Naive thymus-derived CD8-positive, alpha-beta T cell (primary cell): ENCODE results near the gene ZNF541. TPM values are rescaled to one million over a fixed set of nuclear protein-coding genes. Genes with fewer than 3 reads are reported as not detected.

Experiments
- ATAC-seq, 2 donors: fragments of 150-1000 bp; cut with Tn5 transposase in 1 of 2; sonication (Bioruptor Pico), chemical (Tn5 transposase) in 1 of 2; 1 replicate in 1 of 2; 2 replicates in 1 of 2; pipeline ENCODE4 v1.10.0; 2021; ENCODE audit warnings: mild to moderate bottlenecking in 2 of 2, moderate library complexity in 2 of 2
- POLR2A ChIA-PET: fragments of 350-600 bp; sonication (Branson Sonifier 250); formaldehyde crosslinking; loops from one replicate; lab custom pipeline; 2021; ENCODE audit warnings: antibody characterized with exemption; lab: Charles Lee
- DNase-seq, 10 donors: peaks; one replicate each; pipeline versions ENCODE4 v3.0.0 to v3.0.0-alpha.2; 2020 to 2022
- H3K27ac Mint-ChIP-seq, 10 donors: one replicate each; pipeline ENCODE4 v1.8.0; 2020 to 2022; ENCODE audit warnings: mild to moderate bottlenecking in 10 of 10, mixed read lengths in 10 of 10, moderate library complexity in 4 of 10, inconsistent platforms in 1 of 10
- H3K27me3 Mint-ChIP-seq, 5 donors: one replicate each; pipeline ENCODE4 v1.8.0; 2021 to 2022; ENCODE audit warnings: mixed read lengths in 5 of 5
- H3K36me3 Mint-ChIP-seq, 3 donors: one replicate each; pipeline ENCODE4 v1.8.0; 2020 to 2022; ENCODE audit warnings: mixed read lengths in 3 of 3, mild to moderate bottlenecking in 2 of 3, inconsistent platforms in 1 of 3
- H3K4me1 Mint-ChIP-seq, 4 donors: one replicate each; pipeline ENCODE4 v1.8.0; 2021 to 2022; ENCODE audit warnings: mixed read lengths in 4 of 4
- H3K4me3 Mint-ChIP-seq, 10 donors: one replicate each; pipeline ENCODE4 v1.8.0; 2020 to 2022; ENCODE audit warnings: mild to moderate bottlenecking in 10 of 10, mixed read lengths in 10 of 10, moderate library complexity in 6 of 10, inconsistent platforms in 1 of 10
- H3K9me3 Mint-ChIP-seq, 9 donors: one replicate each; pipeline ENCODE4 v1.8.0; 2020 to 2022; ENCODE audit warnings: mixed read lengths in 9 of 9, mild to moderate bottlenecking in 3 of 9, inconsistent platforms in 1 of 9, moderate library complexity in 1 of 9
- polyA plus RNA-seq, 3 donors: library from polyadenylated mRNA; unstranded; fragments of 300-500 nt; fragmentation: Illumina TruSeq; gene quantifications; one replicate each; pipeline ENCODE4 v1.2.3, GENCODE V29; 2021
- total RNA-seq, 8 experiments: library from RNA in 2 of 8; stranded (reverse) in 2 of 8; gene quantifications; one replicate each; pipeline ENCODE4 v1.2.3 and lab custom pipeline; 2021 to 2026

Gene ZNF541
- total and polyA plus RNA-seq, 5 experiments from 2014 or later, result 0.27 to 0.86 (median 0.85) TPM; not detected in 2

DNA sequence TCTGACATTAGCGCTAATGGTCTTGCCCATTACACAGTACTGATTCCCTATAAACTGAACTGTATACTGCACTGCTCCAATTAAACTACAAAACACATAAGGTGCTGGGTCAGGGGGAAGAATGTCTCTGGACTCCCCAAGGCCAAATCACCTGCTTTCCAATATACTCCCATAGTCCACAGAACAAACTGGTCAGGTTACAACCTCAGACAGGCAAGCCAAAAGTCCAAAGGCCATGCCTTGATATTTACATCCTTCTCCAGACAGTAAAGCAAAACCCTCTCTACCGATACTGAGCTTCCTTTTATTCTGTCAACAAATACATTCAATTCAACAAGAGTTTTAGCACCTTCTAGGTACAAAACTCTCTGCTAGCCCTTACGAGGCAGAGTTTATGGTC, 8.9 kb downstream of the ZNF541 start:
- DNase-seq (no peak), ATAC-seq (no peak)
- POLR2A ChIA-PET, result no interaction called here
- H3K36me3 Mint-ChIP-seq, result no peaks in the 10 kb centered on the region
- no peaks in the 10 kb centered on the region for H3K27me3 Mint-ChIP-seq
- no peak overlapping the region for H3K27ac Mint-ChIP-seq
- no peaks in the 10 kb centered on the region for H3K9me3 Mint-ChIP-seq
- peaks cover 0 to 2% (median 0%) of the 10 kb centered on the region in 4 donors for H3K4me1 Mint-ChIP-seq
- no peak overlapping the region for H3K4me3 Mint-ChIP-seq

DNA sequence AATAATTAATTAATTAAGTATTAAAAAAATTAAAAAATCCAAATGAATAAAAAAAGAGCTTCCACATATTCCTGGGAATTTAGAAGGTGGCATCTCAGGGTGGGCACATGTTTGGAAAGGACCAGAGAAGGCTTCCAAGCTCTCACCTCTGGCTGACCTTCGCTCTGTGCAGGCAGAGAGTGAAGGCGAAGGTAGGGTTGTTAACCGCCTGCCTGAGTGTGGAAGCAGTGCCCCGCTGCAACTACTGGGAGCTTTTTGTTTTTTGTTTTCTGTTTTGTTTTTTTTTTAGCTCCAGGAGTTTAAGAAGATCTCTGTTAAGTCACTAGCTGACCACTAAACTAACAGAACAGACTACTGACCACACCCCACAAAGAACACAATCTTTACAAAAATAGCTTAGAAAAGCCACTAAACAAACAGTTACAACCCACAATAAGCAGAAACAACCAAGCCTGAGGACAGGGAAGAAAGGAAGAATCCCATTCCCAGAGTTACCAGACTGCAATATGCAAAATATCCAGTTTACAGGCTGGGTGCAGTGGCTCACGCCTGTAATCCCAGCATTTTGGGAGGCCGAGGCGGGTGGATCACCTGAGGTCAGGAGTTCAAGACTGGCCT, 11.4 kb downstream of the ZNF541 start:
- no peak overlapping the region for H3K4me3 Mint-ChIP-seq
- POLR2A ChIA-PET, result interaction anchor here (0.6 to 1.4 kb wide), 2 partner anchors 36 to 48 kb away, joined by 3 to 4 read pairs; no protein-coding TSS in a partner anchor
- H3K27me3 Mint-ChIP-seq, result no peaks in the 10 kb centered on the region
- DNase-seq, result no peak
- H3K4me1 Mint-ChIP-seq, result peaks cover 0 to 2% (median 0%) of the 10 kb centered on the region in 4 donors
- ATAC-seq, result no peak
- H3K9me3 Mint-ChIP-seq, result no peaks in the 10 kb centered on the region
- no peak overlapping the region for H3K27ac Mint-ChIP-seq
- no peaks in the 10 kb centered on the region for H3K36me3 Mint-ChIP-seq

DNA sequence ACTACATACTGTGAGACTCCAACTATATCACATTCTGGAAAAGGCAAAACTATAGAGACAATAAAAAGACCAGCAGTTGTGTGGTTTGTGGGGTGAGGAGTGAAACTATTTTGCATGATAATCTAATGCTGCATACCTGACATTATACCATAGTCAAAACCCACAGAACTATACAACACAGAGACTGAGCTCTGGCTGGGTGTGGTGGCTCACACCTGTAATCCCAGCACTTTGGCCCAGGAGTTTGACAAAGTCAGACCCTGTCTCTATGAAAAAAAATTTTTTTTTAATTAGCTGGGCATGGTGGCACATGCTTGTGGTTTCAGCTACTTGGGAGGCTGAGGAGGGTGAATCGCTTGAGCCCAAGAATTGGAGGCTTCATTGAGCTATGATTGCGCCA, 11.9 kb downstream of the ZNF541 start:
- Mint-ChIP-seq H3K4me1 (peaks cover 0 to 2% (median 0%) of the 10 kb centered on the region in 4 donors), H3K9me3 (no peaks in the 10 kb centered on the region), H3K36me3 (no peaks in the 10 kb centered on the region), H3K27ac (peak overlapping the region in 1 of 10 donors; percentile 1), H3K4me3 (no peak overlapping the region), H3K27me3 (no peaks in the 10 kb centered on the region)
- DNase-seq (no peak), ATAC-seq (no peak)
- POLR2A ChIA-PET, result interaction anchor here (1.4 kb wide), 1 partner anchor 49 kb away, joined by 4 read pairs; no protein-coding TSS in a partner anchor

DNA sequence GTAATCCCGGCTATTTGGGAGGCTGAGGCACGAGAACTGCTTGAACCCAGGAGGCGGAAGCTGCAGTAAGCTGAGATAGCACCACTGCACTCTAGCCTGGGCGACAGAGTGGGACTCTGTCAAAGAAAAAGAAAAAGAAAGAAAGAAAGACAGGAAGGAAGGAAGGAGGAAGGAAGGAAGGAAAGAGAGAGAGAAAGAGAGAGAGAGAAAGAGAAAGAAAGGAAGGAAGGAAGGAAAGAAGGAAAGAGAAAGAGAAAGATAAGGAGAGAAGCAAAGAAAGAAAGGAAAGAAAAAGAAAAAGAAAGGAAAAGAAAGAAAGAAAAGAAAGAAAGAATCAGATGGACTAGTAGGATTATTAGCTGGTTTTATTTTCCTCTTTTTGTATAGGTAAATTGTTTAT, 22.8 kb downstream of the ZNF541 start:
- Mint-ChIP-seq H3K36me3 (no peaks in the 10 kb centered on the region), H3K4me1 (peaks cover 0 to 10% (median 1%) of the 10 kb centered on the region in 4 donors), H3K27me3 (peaks cover 0 to 6% (median 0%) of the 10 kb centered on the region in 5 donors), H3K9me3 (no peaks in the 10 kb centered on the region), H3K27ac (peak overlapping the region in 1 of 10 donors; percentile 11), H3K4me3 (no peak overlapping the region)
- POLR2A ChIA-PET, result interaction anchor here (0.7 to 1.0 kb wide), 2 partner anchors 7 to 34 kb away, joined by 4 read pairs; no protein-coding TSS in a partner anchor
- ATAC-seq, result no peak
- DNase-seq, result no peak

DNA sequence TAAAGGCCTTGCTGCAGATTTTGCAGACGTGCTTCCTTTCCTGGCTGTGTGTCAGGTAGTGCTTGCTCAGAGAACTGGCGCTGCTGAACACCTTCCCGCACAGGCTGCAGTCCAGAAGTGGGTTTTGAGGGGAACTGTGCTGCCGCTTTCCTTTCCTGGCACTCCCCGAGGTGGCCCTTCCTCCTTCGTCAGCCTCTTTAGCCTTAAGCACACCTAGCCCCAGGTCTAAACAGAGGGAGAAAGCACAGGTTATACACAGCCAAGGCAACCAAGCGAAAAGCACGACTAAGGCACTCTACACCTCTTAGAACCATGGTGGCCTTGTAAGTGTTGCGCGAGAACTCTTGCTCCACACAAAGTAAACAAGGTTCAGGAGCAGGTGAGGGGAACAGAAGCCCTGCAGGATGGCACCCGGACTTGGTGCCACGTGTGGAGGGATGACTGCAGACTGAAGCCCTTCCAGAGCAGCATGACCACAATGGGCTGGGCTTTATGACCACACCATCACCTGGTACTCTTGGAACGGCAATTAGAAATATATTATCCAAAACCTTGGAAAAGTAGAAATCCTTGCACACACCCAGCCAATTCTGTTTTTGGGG, 23.6 kb downstream of the ZNF541 start:
- ATAC-seq (no peak), DNase-seq (no peak)
- Mint-ChIP-seq H3K4me1 (peaks cover 0 to 10% (median 1%) of the 10 kb centered on the region in 4 donors), H3K36me3 (no peaks in the 10 kb centered on the region), H3K27ac (no peak overlapping the region), H3K9me3 (no peaks in the 10 kb centered on the region), H3K27me3 (peaks cover 0 to 6% (median 0%) of the 10 kb centered on the region in 5 donors), H3K4me3 (no peak overlapping the region)
- POLR2A ChIA-PET, result interaction anchor here (1.0 kb wide), 1 partner anchor 33 kb away, joined by 4 read pairs; no protein-coding TSS in a partner anchor

DNA sequence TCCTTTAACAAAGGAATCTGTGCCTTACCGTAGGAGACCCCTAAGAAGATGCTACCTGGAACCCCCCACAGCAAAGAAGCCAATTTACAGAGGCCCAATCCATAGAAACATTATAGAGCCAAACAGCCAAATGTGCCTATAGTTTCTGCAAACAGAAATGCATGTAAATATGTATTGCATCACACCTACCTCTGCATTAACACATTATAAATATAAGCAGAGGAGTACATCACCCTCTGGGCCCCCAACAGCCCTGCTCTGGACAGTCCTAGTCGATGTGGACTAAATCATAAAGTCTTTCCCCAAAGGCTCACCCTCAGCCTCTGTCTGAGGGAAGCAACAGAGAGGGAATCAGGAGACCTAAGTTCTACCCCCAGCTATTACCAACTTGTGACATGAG, 25.7 kb downstream of the ZNF541 start:
- Mint-ChIP-seq H3K36me3 (peaks cover 0 to 2% (median 0%) of the 10 kb centered on the region in 3 donors), H3K4me3 (no peak overlapping the region), H3K4me1 (peaks cover 0 to 12% (median 3%) of the 10 kb centered on the region in 4 donors), H3K9me3 (no peaks in the 10 kb centered on the region), H3K27me3 (peaks cover 0 to 12% (median 1%) of the 10 kb centered on the region in 5 donors), H3K27ac (no peak overlapping the region)
- ATAC-seq (no peak), DNase-seq (no peak)
- POLR2A ChIA-PET, result interaction anchor here (0.6 kb wide), 1 partner anchor 161 kb away, joined by 6 read pairs; no protein-coding TSS in a partner anchor

DNA sequence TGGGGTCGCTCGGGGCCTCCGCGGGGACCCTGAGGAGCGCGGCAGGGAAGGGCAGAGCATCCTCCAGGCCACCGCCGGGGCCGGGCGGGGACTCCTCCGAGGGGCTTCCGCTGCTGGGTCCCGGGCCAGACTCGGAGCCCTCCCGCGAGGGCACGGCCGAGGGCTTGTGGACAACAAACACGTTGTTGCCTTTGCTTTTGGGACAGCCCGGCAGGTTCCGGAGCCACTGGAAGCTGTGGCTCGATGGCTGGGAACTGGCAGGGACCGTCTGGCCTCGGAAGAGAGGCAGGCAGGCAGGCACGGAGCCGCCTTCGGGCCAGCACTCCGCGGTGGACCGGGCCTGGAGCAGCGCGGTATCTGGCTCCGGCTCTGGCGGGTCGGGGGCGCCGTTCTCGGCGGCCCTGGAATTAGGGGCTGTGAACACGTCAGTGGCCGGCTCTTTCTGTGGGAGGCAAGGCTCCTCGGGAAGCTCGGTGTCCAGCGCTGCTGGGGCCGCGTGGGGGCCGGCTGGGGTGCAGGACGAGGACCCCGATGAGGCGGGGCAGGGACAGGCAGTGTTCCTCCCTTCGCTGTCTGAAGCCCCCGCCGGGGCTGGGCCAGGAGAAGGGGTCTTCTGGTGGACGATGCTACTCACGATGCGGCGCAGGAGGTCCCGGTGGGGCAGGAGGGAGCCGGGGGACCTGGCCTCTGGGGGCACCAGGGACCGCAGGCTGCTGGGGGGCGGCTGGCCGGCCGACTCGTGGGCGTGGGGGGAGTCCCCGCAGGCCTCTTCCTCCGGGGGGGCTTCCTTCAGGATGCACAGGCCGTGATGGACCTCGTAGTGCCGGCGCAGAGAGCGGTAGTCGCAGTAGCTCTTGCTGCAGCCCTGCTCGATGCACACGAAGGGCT, 27.6 kb downstream of the ZNF541 start:
- H3K9me3 Mint-ChIP-seq, result no peaks in the 10 kb centered on the region
- DNase-seq (peak in 4 of 10 donors; percentile 18 to 22 (median 18)), ATAC-seq (peak in 1 of 2 donors; percentile 70)
- peaks cover 0 to 2% (median 0%) of the 10 kb centered on the region in 3 donors for H3K36me3 Mint-ChIP-seq
- peaks cover 0 to 12% (median 1%) of the 10 kb centered on the region in 5 donors for H3K27me3 Mint-ChIP-seq
- peak overlapping the region in 5 of 10 donors; percentile 22 to 70 (median 54) for H3K4me3 Mint-ChIP-seq
- peak overlapping the region in 1 of 10 donors; percentile 14 for H3K27ac Mint-ChIP-seq
- POLR2A ChIA-PET, result interaction anchor here (0.9 to 1.3 kb wide), 4 partner anchors 24 to 65 kb away, joined by 3 to 4 read pairs (median 4); no protein-coding TSS in a partner anchor
- H3K4me1 Mint-ChIP-seq, result peaks cover 11 to 27% (median 19%) of the 10 kb centered on the region in 4 donors

DNA sequence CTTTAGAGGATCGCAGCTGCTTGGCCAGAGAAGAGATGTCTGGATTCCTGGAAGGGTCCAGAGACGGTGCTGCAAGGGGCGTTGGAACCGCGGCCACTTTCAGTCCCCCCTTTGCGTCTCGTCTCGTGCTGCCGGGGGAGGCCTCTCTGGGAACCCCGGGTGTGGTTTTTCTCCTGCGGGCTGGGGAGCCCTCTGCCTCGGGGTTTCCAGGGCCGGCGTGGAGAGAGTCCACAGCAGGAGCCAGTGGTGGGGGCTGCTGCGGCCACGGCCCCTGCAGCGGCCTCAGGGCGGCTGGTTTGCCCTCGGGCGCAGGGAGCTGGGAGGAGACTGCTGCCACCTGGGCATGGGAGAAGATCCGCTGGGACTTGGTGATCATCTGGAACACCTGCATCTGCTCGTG, 28.5 kb downstream of the ZNF541 start:
- POLR2A ChIA-PET, result interaction anchor here (0.9 to 1.8 kb wide), 3 partner anchors 24 to 66 kb away, joined by 3 to 7 read pairs (median 4); no protein-coding TSS in a partner anchor
- peaks cover 0 to 2% (median 0%) of the 10 kb centered on the region in 3 donors for H3K36me3 Mint-ChIP-seq
- ATAC-seq (no peak), DNase-seq (no peak)
- H3K27me3 Mint-ChIP-seq, result peaks cover 0 to 12% (median 1%) of the 10 kb centered on the region in 5 donors
- no peaks in the 10 kb centered on the region for H3K9me3 Mint-ChIP-seq
- H3K4me3 Mint-ChIP-seq, result peak overlapping the region in 8 of 10 donors; percentile 15 to 70 (median 46)
- H3K4me1 Mint-ChIP-seq, result peaks cover 9 to 29% (median 24%) of the 10 kb centered on the region in 4 donors
- H3K27ac Mint-ChIP-seq, result peak overlapping the region in 1 of 10 donors; percentile 15

DNA sequence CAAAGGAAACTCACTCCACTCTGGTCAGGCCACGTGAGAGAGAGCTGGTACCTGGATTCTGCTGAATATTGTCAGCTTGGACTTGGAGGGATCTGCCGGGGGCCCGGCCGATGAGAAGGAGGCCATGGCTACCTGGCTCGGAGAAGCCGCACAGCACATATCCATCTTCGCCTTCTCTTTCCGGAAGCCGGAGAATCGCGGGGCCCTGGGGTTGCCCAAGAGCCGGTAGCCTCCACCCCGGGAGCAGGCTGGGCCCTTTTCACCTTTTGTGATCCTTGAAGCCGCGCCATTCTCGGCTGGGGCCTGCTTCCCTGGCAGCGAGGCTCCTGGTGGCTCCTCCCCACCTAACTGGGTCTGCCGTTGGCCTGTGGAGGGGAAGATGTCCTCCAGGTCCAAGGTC, 28.9 kb downstream of the ZNF541 start:
- Mint-ChIP-seq H3K27ac (peak overlapping the region in 3 of 10 donors; percentile 10 to 30 (median 15)), H3K36me3 (peaks cover 0 to 2% (median 0%) of the 10 kb centered on the region in 3 donors), H3K4me3 (peak overlapping the region in 6 of 10 donors; percentile 6 to 62 (median 36)), H3K9me3 (no peaks in the 10 kb centered on the region), H3K4me1 (peaks cover 9 to 30% (median 23%) of the 10 kb centered on the region in 4 donors), H3K27me3 (peaks cover 0 to 12% (median 1%) of the 10 kb centered on the region in 5 donors)
- POLR2A ChIA-PET, result interaction anchor here (0.5 to 1.8 kb wide), 2 partner anchors 32 to 64 kb away, joined by 3 to 7 read pairs; no protein-coding TSS in a partner anchor
- ATAC-seq (no peak), DNase-seq (no peak)

DNA sequence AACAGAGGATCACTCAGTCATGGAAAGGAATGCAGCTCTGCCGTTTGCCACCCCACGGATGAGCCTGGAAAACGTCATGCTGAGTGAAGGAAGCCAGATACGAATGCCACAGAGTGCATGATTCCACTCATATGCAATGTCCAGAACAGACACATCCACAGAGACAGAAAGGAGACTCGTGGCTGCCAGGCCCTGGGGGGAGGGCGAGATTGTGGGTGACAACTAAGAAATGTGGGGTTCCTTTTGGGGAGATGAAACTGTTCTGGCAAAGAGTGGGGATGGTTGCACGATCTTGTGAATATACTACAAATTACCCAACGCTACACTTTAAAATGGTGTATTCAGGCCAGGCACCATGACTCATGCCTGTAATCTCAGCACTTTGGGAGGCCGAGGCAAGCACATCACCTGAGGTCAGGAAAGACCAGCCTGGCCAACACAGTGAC, 30.9 kb downstream of the ZNF541 start:
- POLR2A ChIA-PET, result no interaction called here
- H3K27me3 Mint-ChIP-seq, result peaks cover 0 to 8% (median 1%) of the 10 kb centered on the region in 5 donors
- ATAC-seq (no peak), DNase-seq (no peak)
- peak overlapping the region in 7 of 10 donors; percentile 5 to 54 (median 24) for H3K4me3 Mint-ChIP-seq
- peak overlapping the region; percentile 77 to 94 (median 89) for H3K27ac Mint-ChIP-seq
- H3K36me3 Mint-ChIP-seq, result peaks cover 0 to 2% (median 0%) of the 10 kb centered on the region in 3 donors
- no peaks in the 10 kb centered on the region for H3K9me3 Mint-ChIP-seq
- H3K4me1 Mint-ChIP-seq, result peaks cover 9 to 30% (median 23%) of the 10 kb centered on the region in 4 donors

DNA sequence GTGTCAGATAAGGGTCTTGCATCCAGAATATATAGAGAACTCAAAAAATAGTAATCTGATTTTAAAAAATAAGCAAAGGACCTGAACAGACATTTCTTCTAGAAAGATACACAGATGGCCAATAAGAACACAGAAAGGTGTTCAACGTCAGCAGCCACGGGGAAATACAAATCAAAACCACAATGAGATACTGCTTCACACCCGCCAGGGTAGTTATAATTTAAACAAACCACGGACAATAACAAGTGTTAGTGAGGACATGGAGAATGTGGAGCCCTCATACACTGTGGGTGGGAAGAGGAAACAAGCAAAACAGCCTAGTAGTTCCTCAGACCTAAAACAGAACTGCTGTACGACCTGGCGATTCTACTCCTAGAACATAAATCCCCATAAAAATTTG, 31.4 kb downstream of the ZNF541 start:
- peaks cover 9 to 30% (median 23%) of the 10 kb centered on the region in 4 donors for H3K4me1 Mint-ChIP-seq
- H3K36me3 Mint-ChIP-seq, result peaks cover 0 to 2% (median 0%) of the 10 kb centered on the region in 3 donors
- DNase-seq (peak in 7 of 10 donors; percentile 26 to 73 (median 59)), ATAC-seq (peak; percentile 84 to 98)
- H3K27me3 Mint-ChIP-seq, result peaks cover 0 to 8% (median 1%) of the 10 kb centered on the region in 5 donors
- POLR2A ChIA-PET, result no interaction called here
- H3K9me3 Mint-ChIP-seq, result no peaks in the 10 kb centered on the region
- H3K4me3 Mint-ChIP-seq, result peak overlapping the region in 9 of 10 donors; percentile 4 to 54 (median 22)
- peak overlapping the region; percentile 77 to 94 (median 89) for H3K27ac Mint-ChIP-seq
